Embryonic facial prominence (tissue), 1 donor: ENCODE measurements around the gene UFD1.

ENCODE experiments used
- DNase-seq: peaks from one replicate; pipeline ENCODE4 v3.0.0-alpha.2; 2016; ENCODE audit errors: extremely low spot score

UFD1 gene

GRCh38 chr22:19496324-19496630 lies 17.3 kb upstream of the UFD1 start:
- no peak for DNase-seq

GRCh38 chr22:19495562-19496323 lies 16.8 kb upstream of the UFD1 start:
- DNase-seq: no peak

GRCh38 chr22:19494676-19495173 lies 15.7 kb upstream of the UFD1 start:
- no peak for DNase-seq

GRCh38 chr22:19494001-19494560 lies 15.1 kb upstream of the UFD1 start:
- DNase-seq: no peak

GRCh38 chr22:19492504-19493174 lies 13.6 kb upstream of the UFD1 start:
- no peak for DNase-seq

GRCh38 chr22:19490628-19491230 lies 11.7 kb upstream of the UFD1 start:
- DNase-seq: no peak

GRCh38 chr22:19488884-19489843 lies 10.2 kb upstream of the UFD1 start:
- no peak for DNase-seq

- no peak for DNase-seq
Observed at GRCh38 chr22:19488285-19488684, 9.3 kb upstream of the UFD1 start.

GRCh38 chr22:19483481-19484244 lies 4.7 kb upstream of the UFD1 start:
- no peak for DNase-seq

- DNase-seq: no peak
Observed at GRCh38 chr22:19482297-19482696, 3.3 kb upstream of the UFD1 start.

- no peak for DNase-seq
Observed at GRCh38 chr22:19480789-19481188, 1.8 kb upstream of the UFD1 start.

GRCh38 chr22:19480173-19480568 lies 1.2 kb upstream of the UFD1 start:
- DNase-seq: no peak

GRCh38 chr22:19479355-19480172 lies 571 bp upstream of the UFD1 start, which contains the start of gene CDC45:
CDC45 (plus strand) TSS chr22:19479920; CDS start chr22:19479969, 49 bp downstream.
- peak; percentile 97 for DNase-seq

GRCh38 chr22:19478045-19478900 lies 720 bp downstream of the UFD1 start:
- DNase-seq: no peak

- DNase-seq: no peak
Observed at GRCh38 chr22:19477321-19478044, 1.5 kb downstream of the UFD1 start.

GRCh38 chr22:19476023-19476422 lies 3.0 kb downstream of the UFD1 start:
- DNase-seq: no peak

- DNase-seq: no peak
Observed at GRCh38 chr22:19473578-19473977, 5.4 kb downstream of the UFD1 start.

GRCh38 chr22:19472233-19472632 lies 6.8 kb downstream of the UFD1 start:
- DNase-seq: no peak
